SU-DHL-6 (cell line): ENCODE data around the gene CCDC83.

Experiments
- CTCF ChIP-seq: fragments of 200-600 bp; sonication (generic); IDR thresholded peaks from one replicate; pipeline ENCODE4 v1.5.1; 2017; ENCODE audit warnings: antibody characterized with exemption, mild to moderate bottlenecking, low read length, moderate library complexity; ENCODE audit not compliant: insufficient read depth, poor library complexity, severe bottlenecking
- EZH2phosphoT487 ChIP-seq: fragments of 200-600 bp; sonication (generic), shearing (Covaris generic); conservative IDR thresholded peaks from 2 replicates; pipeline ENCODE4 v1.6.1; 2018; ENCODE audit warnings: mild to moderate bottlenecking, antibody characterized with exemption, low read length, moderate library complexity, mixed read lengths

DNA sequence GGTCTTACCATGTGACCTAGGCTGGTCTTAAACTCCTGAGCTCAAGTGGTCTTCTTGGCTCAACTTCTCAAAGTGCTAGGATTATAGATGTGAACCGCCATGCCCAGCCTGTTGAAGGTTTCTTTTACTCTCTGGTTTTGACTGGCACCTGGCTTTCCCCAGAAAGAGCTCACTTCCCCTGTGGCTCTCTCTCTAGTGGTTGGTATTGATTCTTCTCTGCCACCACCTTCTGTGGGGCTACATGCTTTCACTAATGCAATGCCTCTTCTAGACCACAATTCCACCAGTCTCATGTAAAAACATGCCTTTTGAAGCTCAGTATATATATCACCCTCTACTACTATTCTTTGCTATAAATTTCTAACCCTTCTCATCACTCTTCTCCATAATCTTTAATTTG is 67.2 kb downstream of the CCDC83 start:
- TF ChIP-seq CTCF (no peak), EZH2phosphoT487 (no peak)
